SK-N-DZ (cell line): Measurements from ENCODE around the gene TRIM24.
"Not testable (repeated sequence)": the region's sequence is repeated elsewhere in the genome, so short reads cannot be mapped to it uniquely, and the experiment has no call there.

ENCODE experiments used
- DNase-seq: peaks from one replicate; pipeline ENCODE4 v3.0.0-alpha.2; 2015; ENCODE audit warnings: low spot score

TRIM24 gene

GRCh38 chr7:138493535-138493934, 33.5 kb downstream of the TRIM24 start:
- DNase-seq, result no peak

- no peak for DNase-seq
Observed at GRCh38 chr7:138495485-138495884, 35.4 kb downstream of the TRIM24 start.

GRCh38 chr7:138499340-138499739, 39.3 kb downstream of the TRIM24 start:
- DNase-seq, result no peak

- not testable (repeated sequence) for DNase-seq
Observed at GRCh38 chr7:138500303-138500702, 40.2 kb downstream of the TRIM24 start.

- DNase-seq, result no peak
Observed at GRCh38 chr7:138500892-138501291, 40.8 kb downstream of the TRIM24 start.

GRCh38 chr7:138502023-138502767, 42.1 kb downstream of the TRIM24 start:
- DNase-seq, result no peak

GRCh38 chr7:138505361-138505873, 45.4 kb downstream of the TRIM24 start:
- no peak for DNase-seq

GRCh38 chr7:138506764-138507163, 46.7 kb downstream of the TRIM24 start:
- no peak for DNase-seq

GRCh38 chr7:138510003-138510402, 49.9 kb downstream of the TRIM24 start:
- no peak for DNase-seq

GRCh38 chr7:138512092-138512858, 52.2 kb downstream of the TRIM24 start:
- no peak for DNase-seq

GRCh38 chr7:138512885-138513284, 52.8 kb downstream of the TRIM24 start:
- DNase-seq, result no peak

GRCh38 chr7:138513344-138513871, 53.3 kb downstream of the TRIM24 start:
- no peak for DNase-seq

GRCh38 chr7:138514044-138514443, 54.0 kb downstream of the TRIM24 start:
- no peak for DNase-seq

- DNase-seq, result no peak
Observed at GRCh38 chr7:138515001-138515528, 55.0 kb downstream of the TRIM24 start.

GRCh38 chr7:138519061-138519798, 59.2 kb downstream of the TRIM24 start:
- no peak for DNase-seq

GRCh38 chr7:138520742-138521141, 60.7 kb downstream of the TRIM24 start:
- DNase-seq, result no peak

GRCh38 chr7:138521837-138522461, 61.9 kb downstream of the TRIM24 start:
- no peak for DNase-seq

- no peak for DNase-seq
Observed at GRCh38 chr7:138524259-138524658, 64.2 kb downstream of the TRIM24 start.

GRCh38 chr7:138525757-138526156, 65.7 kb downstream of the TRIM24 start:
- DNase-seq, result no peak

GRCh38 chr7:138527746-138528223, 67.7 kb downstream of the TRIM24 start:
- DNase-seq, result no peak

GRCh38 chr7:138536833-138537232, 76.8 kb downstream of the TRIM24 start:
- DNase-seq, result not testable (repeated sequence)
